GM19395 (cell line): ENCODE results near the gene GMDS.

Experiments used
- ATAC-seq: cut with Tn5 transposase; IDR thresholded peaks from one replicate; pipeline ENCODE4 v1.9.1; 2021; ENCODE audit warnings: mild to moderate bottlenecking, moderate library complexity; ENCODE audit not compliant: unreplicated experiment

Gene GMDS

GRCh38 chr6:1611322-1611571, 634.2 kb downstream of the GMDS start:
- no peak for ATAC-seq

DNA sequence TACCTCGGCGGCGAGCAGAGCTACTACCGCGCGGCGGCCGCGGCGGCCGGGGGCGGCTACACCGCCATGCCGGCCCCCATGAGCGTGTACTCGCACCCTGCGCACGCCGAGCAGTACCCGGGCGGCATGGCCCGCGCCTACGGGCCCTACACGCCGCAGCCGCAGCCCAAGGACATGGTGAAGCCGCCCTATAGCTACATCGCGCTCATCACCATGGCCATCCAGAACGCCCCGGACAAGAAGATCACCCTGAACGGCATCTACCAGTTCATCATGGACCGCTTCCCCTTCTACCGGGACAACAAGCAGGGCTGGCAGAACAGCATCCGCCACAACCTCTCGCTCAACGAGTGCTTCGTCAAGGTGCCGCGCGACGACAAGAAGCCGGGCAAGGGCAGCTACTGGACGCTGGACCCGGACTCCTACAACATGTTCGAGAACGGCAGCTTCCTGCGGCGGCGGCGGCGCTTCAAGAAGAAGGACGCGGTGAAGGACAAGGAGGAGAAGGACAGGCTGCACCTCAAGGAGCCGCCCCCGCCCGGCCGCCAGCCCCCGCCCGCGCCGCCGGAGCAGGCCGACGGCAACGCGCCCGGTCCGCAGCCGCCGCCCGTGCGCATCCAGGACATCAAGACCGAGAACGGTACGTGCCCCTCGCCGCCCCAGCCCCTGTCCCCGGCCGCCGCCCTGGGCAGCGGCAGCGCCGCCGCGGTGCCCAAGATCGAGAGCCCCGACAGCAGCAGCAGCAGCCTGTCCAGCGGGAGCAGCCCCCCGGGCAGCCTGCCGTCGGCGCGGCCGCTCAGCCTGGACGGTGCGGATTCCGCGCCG, 634.7 kb downstream of the GMDS start:
- ATAC-seq = no peak

DNA sequence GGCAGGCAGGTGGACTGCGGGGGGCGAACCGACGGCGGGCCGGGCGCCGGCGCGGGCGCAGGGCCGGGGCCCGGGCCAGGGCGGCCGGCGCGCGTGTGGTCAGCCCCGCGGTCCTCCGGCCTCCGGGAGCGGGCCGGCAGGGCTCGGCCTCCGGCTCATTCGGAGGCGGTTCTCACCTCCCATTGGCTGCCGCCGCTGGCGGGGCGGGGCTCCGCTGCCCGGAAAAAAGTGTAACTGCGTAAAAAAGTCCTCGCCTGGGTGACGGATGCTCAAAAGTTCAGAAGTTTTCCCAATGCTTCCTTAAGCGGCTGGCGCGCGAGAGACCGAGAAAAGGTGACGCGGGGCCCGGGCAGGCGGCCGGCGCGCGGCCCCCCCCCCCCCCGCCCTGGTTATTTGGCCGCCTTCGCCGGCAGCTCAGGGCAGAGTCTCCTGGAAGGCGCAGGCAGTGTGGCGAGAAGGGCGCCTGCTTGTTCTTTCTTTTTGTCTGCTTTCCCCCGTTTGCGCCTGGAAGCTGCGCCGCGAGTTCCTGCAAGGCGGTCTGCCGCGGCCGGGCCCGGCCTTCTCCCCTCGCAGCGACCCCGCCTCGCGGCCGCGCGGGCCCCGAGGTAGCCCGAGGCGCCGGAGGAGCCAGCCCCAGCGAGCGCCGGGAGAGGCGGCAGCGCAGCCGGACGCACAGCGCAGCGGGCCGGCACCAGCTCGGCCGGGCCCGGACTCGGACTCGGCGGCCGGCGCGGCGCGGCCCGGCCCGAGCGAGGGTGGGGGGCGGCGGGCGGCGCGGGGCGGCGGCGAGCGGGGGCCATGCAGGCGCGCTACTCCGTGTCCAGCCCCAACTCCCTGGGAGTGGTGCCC, 635.5 kb downstream of the GMDS start, which contains the start of gene FOXC1:
Gene FOXC1, plus strand, starts transcription at position 268 of the 849 bp plus-strand sequence. Its CDS starts 531 bp downstream, at position 799.
- no peak for ATAC-seq

DNA sequence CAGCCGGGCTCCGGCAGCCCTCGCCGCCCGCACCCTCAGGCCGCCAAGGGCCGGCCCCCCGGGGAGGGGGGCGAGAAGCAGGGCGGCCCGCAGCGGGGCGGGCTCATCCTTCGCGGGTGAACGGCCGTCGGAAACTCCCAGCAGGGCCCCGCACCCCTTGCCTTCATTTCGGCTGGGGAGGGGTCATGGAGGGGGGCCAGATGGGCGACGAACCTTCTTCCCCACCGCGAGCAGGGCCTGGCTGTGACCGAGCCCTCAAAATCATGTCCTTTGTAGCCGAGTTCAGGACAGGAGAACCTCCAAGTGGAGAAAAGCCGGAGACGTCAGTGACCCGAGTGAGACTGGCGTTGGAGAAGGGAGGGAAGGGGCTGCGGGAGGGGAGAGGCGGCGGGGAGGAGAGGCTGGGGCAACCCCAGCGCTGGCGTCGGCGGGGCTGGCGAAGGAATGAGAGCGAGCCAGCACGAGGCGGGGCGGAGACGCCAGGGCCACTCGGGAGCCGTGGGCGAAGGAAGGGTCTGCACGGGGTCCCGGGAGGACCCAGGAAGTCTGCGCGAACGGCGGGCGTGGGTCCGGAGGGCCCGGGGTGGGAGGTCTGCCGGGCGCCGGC, 636.3 kb downstream of the GMDS start:
- ATAC-seq = no peak

DNA sequence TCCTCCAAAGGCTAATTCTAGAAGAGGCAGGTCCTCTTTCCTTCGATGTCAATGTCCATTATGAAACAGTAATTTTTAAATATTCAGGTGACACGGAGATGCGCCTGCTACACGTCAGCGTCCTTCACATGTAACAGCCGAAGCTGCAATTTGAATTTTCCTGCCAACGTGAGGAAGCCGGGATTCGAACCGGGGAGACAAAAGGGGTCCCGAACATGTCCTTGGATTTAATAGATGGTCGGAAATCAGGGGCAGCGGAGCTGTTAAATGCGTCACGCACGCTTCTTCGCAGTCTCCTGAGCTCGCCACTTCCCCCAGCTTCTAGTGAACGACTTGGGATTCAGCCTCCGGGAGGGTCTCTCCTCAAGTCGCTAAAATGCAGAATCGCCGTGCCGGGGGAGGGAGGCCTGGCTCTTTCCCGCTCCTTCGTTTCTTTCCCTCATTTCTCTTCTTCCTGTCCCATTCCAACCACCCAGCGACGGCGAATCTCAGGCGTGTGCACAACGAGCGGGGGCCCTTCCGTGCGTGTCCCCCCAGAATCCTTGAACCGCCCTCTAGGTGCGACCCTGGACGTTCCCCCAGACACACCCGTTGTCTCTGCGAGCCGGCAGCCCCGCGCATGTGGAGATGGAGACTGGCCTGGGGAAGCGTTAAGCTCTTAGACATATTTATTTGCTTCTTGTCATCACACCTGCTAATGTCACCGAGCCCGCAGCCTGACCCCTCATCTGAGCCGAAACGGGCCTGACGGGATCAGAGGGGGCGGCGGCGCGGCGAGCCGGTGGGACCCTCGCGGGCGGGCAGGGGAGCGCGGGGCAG, 637.0 kb downstream of the GMDS start:
- ATAC-seq = no peak

GRCh38 chr6:1607516-1608221, 637.7 kb downstream of the GMDS start:
- ATAC-seq = no peak

GRCh38 chr6:1606780-1607515, 638.5 kb downstream of the GMDS start:
- no peak for ATAC-seq

DNA sequence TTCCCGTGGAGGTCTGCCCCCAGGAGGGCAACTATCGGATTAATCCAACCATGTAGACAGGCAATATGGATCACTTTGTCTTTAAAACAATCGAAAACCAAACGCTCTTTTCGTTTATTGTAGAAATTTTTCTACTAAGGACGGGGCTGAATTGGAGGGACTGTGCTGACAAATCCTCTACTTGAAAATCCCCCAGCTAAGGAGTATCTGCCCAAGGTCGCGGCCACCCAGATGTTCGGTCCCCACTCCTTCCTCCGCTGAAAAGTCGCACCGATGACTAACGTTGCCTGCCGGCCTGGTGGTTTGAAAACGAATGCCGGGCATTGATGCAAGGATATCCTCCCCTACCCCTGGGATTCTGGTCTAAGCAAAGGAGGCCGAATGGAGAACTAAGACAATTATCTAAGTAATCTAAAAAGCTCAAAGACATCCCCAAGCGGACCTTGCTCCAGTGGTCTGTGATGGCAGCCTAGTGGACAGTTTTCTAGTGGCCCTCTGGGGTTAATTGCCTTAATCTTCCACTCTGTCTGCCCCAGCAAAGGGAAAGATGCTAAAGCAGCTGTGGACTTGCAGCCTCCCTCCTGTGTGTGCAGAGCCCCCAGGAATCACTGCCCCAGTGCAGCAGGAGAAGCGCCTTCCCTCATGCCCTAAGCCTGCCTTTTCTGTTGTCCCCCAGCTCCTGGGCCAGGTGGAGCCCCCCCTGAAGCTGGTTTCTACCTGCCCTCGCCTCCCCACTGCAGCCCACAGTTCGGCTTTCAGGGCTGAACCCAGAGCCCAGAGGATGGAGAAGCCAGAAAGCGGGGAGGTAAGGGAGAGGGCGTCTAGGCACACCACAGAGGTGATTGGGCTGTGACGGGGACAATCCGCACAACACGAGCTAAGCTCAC, 639.3 kb downstream of the GMDS start:
- no peak for ATAC-seq

DNA sequence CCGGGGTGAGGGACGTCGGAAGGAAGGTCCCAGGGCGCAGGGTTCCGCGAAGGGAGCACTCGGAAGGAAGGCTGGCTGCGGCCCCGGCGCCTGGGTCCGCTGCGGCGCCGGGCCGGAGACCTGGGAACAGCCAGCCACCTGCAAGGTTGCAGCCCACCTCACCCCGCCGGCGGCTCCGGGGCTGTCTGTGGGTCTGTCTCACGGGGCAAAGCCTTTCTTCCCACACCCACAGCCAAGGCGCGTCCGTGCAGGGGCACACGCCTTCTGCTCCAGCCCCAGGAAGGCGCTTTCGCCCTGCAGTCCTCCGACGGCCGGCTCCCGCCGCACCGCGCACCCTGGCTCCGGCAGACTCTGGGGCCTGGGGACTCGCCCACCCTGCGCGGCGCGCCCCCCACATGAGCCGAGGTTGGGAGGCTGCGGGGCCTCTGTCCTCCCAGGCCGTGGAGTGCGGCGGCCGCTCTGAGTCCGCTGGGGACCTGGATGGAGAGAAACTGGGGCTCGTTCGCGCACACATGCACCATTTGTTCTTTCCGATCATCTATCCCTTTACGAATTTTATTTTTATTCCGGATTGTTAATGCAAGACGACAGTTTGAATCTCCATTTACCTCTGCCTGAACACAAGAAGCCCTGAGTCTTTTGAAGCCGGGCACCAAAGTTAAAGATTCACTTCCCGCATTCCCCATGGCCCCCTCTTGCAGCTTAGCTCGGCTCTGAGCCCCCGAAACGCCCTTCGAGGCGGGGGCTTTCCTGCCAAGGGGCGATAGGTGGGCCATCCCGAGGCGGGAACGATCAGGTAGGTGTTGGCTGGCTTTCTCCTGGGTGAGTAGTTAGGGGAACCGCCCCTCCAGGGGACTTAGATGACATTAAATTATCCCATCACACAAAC, 640.2 kb downstream of the GMDS start:
- ATAC-seq = no peak

DNA sequence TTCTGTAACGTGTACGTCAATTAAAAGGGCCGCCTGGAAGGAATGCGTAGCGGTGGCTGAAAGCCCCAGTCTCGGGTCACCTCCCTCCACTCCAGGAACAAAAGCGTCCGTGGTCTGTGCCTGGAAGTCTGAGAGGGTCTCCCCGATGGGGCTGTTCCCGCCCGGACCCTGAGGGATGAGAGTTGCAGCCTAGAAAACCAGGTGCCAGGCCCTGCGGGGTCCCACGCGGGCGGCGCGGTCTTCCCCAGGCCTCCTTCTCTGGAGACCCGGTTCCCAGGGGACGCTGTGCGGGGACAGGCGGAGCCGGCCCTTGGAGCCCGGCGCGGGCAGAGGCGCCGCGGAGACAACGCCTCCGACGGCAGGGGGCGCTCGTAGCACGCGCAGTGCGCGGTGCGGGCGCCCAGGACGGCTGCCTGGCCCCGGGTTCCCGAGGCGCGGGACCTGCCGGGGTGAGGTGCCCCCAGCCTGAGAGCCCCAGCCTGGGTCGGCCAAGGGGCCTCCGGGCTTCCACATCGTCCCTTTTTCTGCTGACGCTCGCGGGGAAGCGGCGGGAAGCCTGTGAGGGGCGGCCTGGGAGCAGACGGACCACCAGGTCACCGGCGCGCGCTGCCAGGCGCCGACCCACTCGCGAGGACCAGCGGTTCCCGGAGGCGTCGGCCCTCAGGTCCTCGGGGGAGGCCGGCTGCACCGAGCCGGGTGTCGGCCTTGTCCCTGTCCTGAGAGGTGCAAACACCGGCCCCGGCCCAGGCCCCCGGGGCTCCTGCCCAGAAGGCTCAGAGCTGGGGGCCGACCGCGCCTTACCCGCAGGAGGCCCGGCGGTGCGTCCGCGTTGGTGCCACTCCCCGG, 641.0 kb downstream of the GMDS start:
- ATAC-seq = peak; percentile 61

GRCh38 chr6:1603708-1604107, 641.7 kb downstream of the GMDS start:
- no peak for ATAC-seq

DNA sequence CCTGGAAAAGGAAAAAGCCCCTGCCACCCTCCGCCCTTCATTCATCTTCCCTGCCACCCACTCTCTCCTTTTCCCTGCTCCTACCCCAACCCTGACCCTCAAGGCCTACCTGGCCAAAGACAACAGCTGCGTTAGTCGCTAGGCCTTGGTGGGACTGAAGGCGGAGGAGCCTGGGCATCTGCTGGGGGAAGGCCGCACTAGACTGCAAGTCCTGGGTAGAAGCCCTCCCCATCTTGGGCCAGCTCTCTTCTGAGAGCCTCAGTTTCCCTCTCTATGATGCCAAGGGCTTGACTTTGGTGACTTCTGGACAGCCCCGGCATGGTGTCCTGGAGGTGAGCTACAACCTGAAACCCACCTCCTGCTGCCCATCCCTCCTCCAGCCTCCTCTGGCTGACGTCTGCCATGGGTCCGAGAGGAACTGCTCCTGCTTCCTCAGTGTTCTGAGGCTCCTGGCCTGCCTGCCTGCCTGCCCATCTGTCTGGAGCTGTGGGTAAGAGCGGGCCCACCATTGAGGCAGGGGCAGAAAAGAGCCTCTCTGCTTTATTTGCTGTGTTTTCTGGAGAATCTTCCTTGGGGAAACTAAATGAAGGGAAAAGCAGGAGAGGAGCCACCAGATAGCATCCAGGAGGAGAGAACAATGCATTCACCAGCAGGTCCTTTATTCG, 643.2 kb downstream of the GMDS start:
- no peak for ATAC-seq

- ATAC-seq = no peak
Measured at GRCh38 chr6:1601158-1602048, 644.0 kb downstream of the GMDS start.

DNA sequence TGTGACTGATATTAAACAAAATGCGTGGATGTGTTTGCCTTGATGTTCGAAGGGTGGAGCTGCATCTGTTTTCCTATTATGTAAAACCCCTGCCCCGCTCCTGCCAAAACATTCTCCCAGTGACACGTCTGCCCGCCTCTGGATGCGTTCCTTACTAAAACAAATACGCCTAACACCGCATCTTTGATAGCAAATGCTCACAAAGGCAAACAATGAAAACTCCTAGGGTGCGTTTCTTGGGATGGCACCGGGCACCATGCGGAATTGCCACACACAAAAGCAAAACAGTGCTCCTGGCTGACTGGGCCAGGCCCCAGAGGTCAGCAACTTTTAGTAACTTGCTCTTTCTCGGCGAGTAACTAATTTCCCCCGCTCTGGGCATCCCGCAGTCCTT, 644.6 kb downstream of the GMDS start:
- ATAC-seq = no peak

- ATAC-seq = no peak
Measured at GRCh38 chr6:1600063-1600763, 645.2 kb downstream of the GMDS start.
